22Rv1 (cell line): Measurements from ENCODE around the gene ZIC2.

Experiments used
- CTCF ChIP-seq: fragments of 450-650 bp; IDR thresholded peaks from 2 replicates; pipeline ENCODE4 v1.5.1; 2017; ENCODE audit warnings: mild to moderate bottlenecking
- ZFX ChIP-seq: fragments of 450-650 bp; IDR thresholded peaks from 2 replicates; pipeline ENCODE4 v1.6.1; 2017; ENCODE audit warnings: antibody characterized with exemption, borderline replicate concordance

DNA sequence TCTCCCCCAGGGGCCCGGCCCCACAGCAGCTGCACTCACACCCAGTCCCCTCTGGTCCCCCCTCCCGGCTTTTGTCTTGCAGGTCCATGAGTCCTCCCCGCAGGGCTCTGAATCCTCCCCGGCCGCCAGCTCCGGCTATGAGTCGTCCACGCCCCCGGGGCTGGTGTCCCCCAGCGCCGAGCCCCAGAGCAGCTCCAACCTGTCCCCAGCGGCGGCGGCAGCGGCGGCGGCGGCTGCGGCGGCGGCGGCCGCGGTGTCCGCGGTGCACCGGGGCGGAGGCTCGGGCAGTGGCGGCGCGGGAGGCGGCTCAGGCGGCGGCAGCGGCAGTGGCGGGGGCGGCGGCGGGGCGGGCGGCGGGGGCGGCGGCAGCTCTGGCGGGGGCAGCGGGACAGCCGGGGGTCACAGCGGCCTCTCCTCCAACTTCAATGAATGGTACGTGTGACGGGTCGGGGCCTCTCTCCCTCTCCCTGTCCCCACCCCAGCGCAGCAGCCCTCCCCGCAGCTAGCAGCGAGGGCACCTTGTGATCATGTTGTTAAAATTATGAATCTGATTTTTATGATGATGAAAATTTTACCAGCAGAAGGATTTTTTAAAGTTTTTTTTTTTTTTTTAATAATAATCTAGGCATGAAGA is 3.8 kb downstream of the ZIC2 start:
- no peak for TF ChIP-seq CTCF
- TF ChIP-seq ZFX: no peak
